GM12878 (cell line): Measurements from ENCODE around the gene PSMB7. TPM values are rescaled to one million over a fixed set of nuclear protein-coding genes. Genes with fewer than 3 reads are reported as not detected.

ENCODE experiments used
- ATAC-seq: fragments of 200-7000 bp; cut with Tn5 transposase; 3 replicates; pipeline ENCODE4 v1.9.1; 2020; ENCODE audit warnings: mild to moderate bottlenecking, moderate library complexity
- BruUV-seq: library from RNA; stranded (reverse); fragments of 400-500 nt; replicated peaks from 2 replicates; lab custom pipeline; 2021; lab: Mats Ljungman, UMichigan
- CTCF ChIA-PET: fragments of 300-600 bp; sonication (Branson Sonifier 250); formaldehyde crosslinking; extraction: SDS; loops from one replicate; lab custom pipeline; 2021; ENCODE audit warnings: inconsistent platforms; lab: Yijun Ruan, JAX
- POLR2A ChIA-PET: fragments of 350-600 bp; formaldehyde crosslinking; extraction: SDS; loops from one replicate; lab custom pipeline; 2021; ENCODE audit warnings: inconsistent platforms; lab: Charles Lee
- RAD21 ChIA-PET: fragments of 300-600 bp; sonication (Branson Sonifier 250); formaldehyde crosslinking; loops from one replicate; lab custom pipeline; 2023; ENCODE audit warnings: antibody characterized with exemption; ENCODE audit not compliant: unreplicated experiment; lab: Charles Lee
- SMC1A ChIA-PET: fragments of 300-600 bp; sonication (Branson Sonifier 250); formaldehyde crosslinking; loops from one replicate; lab custom pipeline; 2023; ENCODE audit not compliant: unreplicated experiment, uncharacterized antibody; lab: Charles Lee
- DNase-seq: peaks from one replicate; pipeline ENCODE4 v3.0.0-alpha.2; 2011; ENCODE audit warnings: low read depth, low spot score
- FAIRE-seq: peaks from 3 replicates; lab custom pipeline; 2011; peaks lifted over from hg19 to GRCh38; lab: Jason Lieb, UNC
- H2AFZ ChIP-seq: 2 replicates; pipeline ENCODE4 v1.6.0; 2011; ENCODE audit warnings: low read depth, low read length, control low read depth; ENCODE audit not compliant: control insufficient read depth
- H3K27ac ChIP-seq: 2 replicates; pipeline ENCODE4 v1.5.1; 2011; ENCODE audit warnings: control low read depth; ENCODE audit not compliant: control insufficient read depth, insufficient read depth
- H3K27me3 ChIP-seq, 2 experiments: replicated peaks in 1 of 2; 2 replicates each; pipeline versions ENCODE4 v1.6.0 to v1.6.1; 2011; ENCODE audit warnings: low read length in 1 of 2; ENCODE audit not compliant: control insufficient read depth in 2 of 2, insufficient read depth in 2 of 2
- H3K36me3 ChIP-seq, 2 experiments: 2 replicates each; pipeline ENCODE4 v1.5.1; 2011; ENCODE audit warnings: low read length in 1 of 2; ENCODE audit not compliant: control insufficient read depth in 2 of 2, insufficient read depth in 2 of 2
- H3K4me1 ChIP-seq: 2 replicates; pipeline ENCODE4 v1.6.1; 2011; ENCODE audit warnings: mild to moderate bottlenecking, low read length, moderate library complexity, mixed read lengths; ENCODE audit not compliant: control insufficient read depth, insufficient read depth
- H3K4me2 ChIP-seq: 2 replicates; pipeline ENCODE4 v1.6.0; 2011; ENCODE audit warnings: control low read depth; ENCODE audit not compliant: control insufficient read depth, insufficient read depth
- H3K4me3 ChIP-seq: fragments of 200-600 bp; sonication (generic); 2 replicates; pipeline ENCODE4 v1.5.1; 2016
- H3K79me2 ChIP-seq: 2 replicates; pipeline ENCODE4 v1.6.0; 2011; ENCODE audit warnings: low read length; ENCODE audit not compliant: control insufficient read depth, insufficient read depth
- H3K9ac ChIP-seq: 2 replicates; pipeline ENCODE4 v1.8.0; 2011; ENCODE audit warnings: low read length, control low read depth, mixed read lengths; ENCODE audit not compliant: control insufficient read depth, insufficient read depth
- H3K9me3 ChIP-seq: replicated peaks from 3 replicates; pipeline ENCODE4 v1.5.1; 2011; ENCODE audit warnings: mild to moderate bottlenecking, low read length; ENCODE audit not compliant: control insufficient read depth, insufficient read depth
- H4K20me1 ChIP-seq: 2 replicates; pipeline ENCODE4 v1.6.0; 2011; ENCODE audit not compliant: control insufficient read depth, insufficient read depth
- CHD4 ChIP-seq: fragments of 200-600 bp; sonication (generic); IDR thresholded peaks from 2 replicates; pipeline ENCODE4 v1.6.1; 2016; ENCODE audit warnings: mild to moderate bottlenecking
- ETV6 ChIP-seq, 2 experiments: fragments of 450-650 bp in 1 of 2; IDR thresholded peaks in 1 of 2; conservative IDR thresholded peaks in 1 of 2; 2 replicates each; pipeline ENCODE4 v1.6.1; 2014; ENCODE audit warnings: antibody characterized with exemption in 1 of 2, borderline replicate concordance in 1 of 2, low read depth in 1 of 2, mild to moderate bottlenecking in 1 of 2, moderate library complexity in 1 of 2
- NFIC ChIP-seq: IDR thresholded peaks from 2 replicates; pipeline ENCODE4 v1.6.1; 2012; ENCODE audit warnings: low read depth, mild to moderate bottlenecking, inconsistent platforms, low read length, moderate library complexity
- NFYB ChIP-seq: IDR thresholded peaks from 2 replicates; pipeline ENCODE4 v1.6.1; 2011; ENCODE audit warnings: low read depth, mild to moderate bottlenecking, low read length, improper control_type of control experiment, moderate library complexity; ENCODE audit not compliant: insufficient read depth
- REST ChIP-seq: IDR thresholded peaks from 2 replicates; pipeline ENCODE4 v1.6.1; 2012; ENCODE audit warnings: mild to moderate bottlenecking, low read depth, low read length
- TBL1XR1 ChIP-seq: IDR thresholded peaks from 2 replicates; pipeline ENCODE4 v1.6.1; 2012; ENCODE audit warnings: low read depth, low read length, improper control_type of control experiment
- WGBS: methylation state at CpG from one replicate; pipeline ENCODE4 v1.1.6; 2016; ENCODE audit warnings: low lambda C conversion rate; ENCODE audit not compliant: insufficient replicate concordance, insufficient coverage; ENCODE audit errors: missing lambda C conversion rate; 5-methylcytosine and 5-hydroxymethylcytosine counted together
- in situ Hi-C: fragments of 300-500 bp; cut with MboI; formaldehyde crosslinking; loops from 9 replicates; pipeline ENCODE4 v1.14.3; 2018; ENCODE audit warnings: mixed read lengths
- intact Hi-C: fragments of 100-400 bp; cut with micrococcal nuclease; formaldehyde crosslinking; loops from one replicate; pipeline ENCODE4 v1.14.2; 2022; ENCODE audit not compliant: unreplicated experiment
- polyA plus RNA-seq, 11 experiments: library from polyadenylated mRNA; depleted of rRNA in 4 of 11; unstranded in 6 of 11; stranded (reverse) in 5 of 11; fragments of >200 nt; fragmentation: Nextera tagmentation in 4 of 11; fragmentation: Illumina TruSeq in 1 of 11; extraction: Ambion mirVana in 4 of 11; extraction: Trizol in 1 of 11; gene quantifications; 1 replicate in 1 of 11; 2 replicates in 10 of 11; pipeline versions ENCODE4 v1.2.1 to v1.2.3, GENCODE V29; 2011 to 2016; ENCODE audit warnings: inconsistent platforms in 2 of 11, missing spikeins in 2 of 11, low read depth in 1 of 11
- total RNA-seq, 4 experiments: library from RNA; depleted of rRNA in 3 of 4; stranded (reverse); fragments of >200 nt in 3 of 4; fragmentation: Illumina TruSeq in 1 of 4; extraction: Trizol in 1 of 4; gene quantifications; 2 replicates each; pipeline versions ENCODE4 v1.2.1 to v1.2.3, GENCODE V29; 2013 to 2021

Gene PSMB7
- total and polyA plus RNA-seq, 10 of the 15 experiments (the other 5 are each of a cell fraction or from before 2014, with no cell fraction given) = 174 to 564 (median 268) TPM

- RAD21 ChIA-PET = no interaction called here
- Histone ChIP-seq H3K36me3 (peaks cover 2 to 10% of the 10 kb centered on the region in 2 experiments; a peak in 3 of 4 replicates), H3K27ac (no peak overlapping the region), H3K4me3 (no peak overlapping the region), H3K9ac (no peak overlapping the region), H3K27me3 (no peaks in the 10 kb centered on the region), H4K20me1 (no peaks in the 10 kb centered on the region; the same call in 1 of the 2 replicates), H2AFZ (no peak overlapping the region), H3K4me1 (no peaks in the 10 kb centered on the region; the same call in 1 of the 2 replicates), H3K4me2 (no peak overlapping the region), H3K9me3 (no peaks in the 10 kb centered on the region; the same call in 2 of the 3 replicates), H3K79me2 (peaks cover 4% of the 10 kb centered on the region)
- no TSS peak for BruUV-seq
- 87% methylated on average over 9 of the region's 9 CpGs for WGBS
- SMC1A ChIA-PET = interaction anchor here (0.6 kb wide), 1 partner anchor 82 kb away, joined by 3 read pairs; no protein-coding TSS in a partner anchor
- FAIRE-seq = no peak
- ATAC-seq = no peak
- TF ChIP-seq NFIC = no peak
- intact Hi-C loops = no loop called here
- in situ Hi-C loops = no loop called here
- DNase-seq = no peak
- POLR2A ChIA-PET = interaction anchor here (0.5 kb wide), 1 partner anchor 1323 kb away, joined by 3 read pairs; no protein-coding TSS in a partner anchor
- CTCF ChIA-PET = interaction anchor here (0.8 kb wide), 1 partner anchor 20 kb away, joined by 3 read pairs; no protein-coding TSS in a partner anchor
Measured at GRCh38 chr9:124370896-124371582, 44.2 kb downstream of the PSMB7 start.

- CTCF ChIA-PET = no interaction called here
- RAD21 ChIA-PET = no interaction called here
- Histone ChIP-seq H3K79me2 (peaks cover 4% of the 10 kb centered on the region), H2AFZ (no peak overlapping the region), H3K4me1 (no peaks in the 10 kb centered on the region; the same call in 1 of the 2 replicates), H3K36me3 (peaks cover 0 to 4% of the 10 kb centered on the region in 2 experiments; a peak in 1 of 4 replicates), H3K4me2 (no peak overlapping the region), H3K4me3 (no peak overlapping the region), H4K20me1 (no peaks in the 10 kb centered on the region; the same call in 1 of the 2 replicates), H3K9ac (no peak overlapping the region), H3K27me3 (no peaks in the 10 kb centered on the region), H3K27ac (no peak overlapping the region), H3K9me3 (no peaks in the 10 kb centered on the region)
- ATAC-seq (no peak), DNase-seq (no peak), FAIRE-seq (no peak)
- POLR2A ChIA-PET = no interaction called here
- 98% methylated on average over 9 of the region's 9 CpGs for WGBS
- intact Hi-C loops = no loop called here
- SMC1A ChIA-PET = interaction anchor here (1.6 kb wide), 1 partner anchor 17 kb away, joined by 3 read pairs; no protein-coding TSS in a partner anchor
- no TSS peak for BruUV-seq
- in situ Hi-C loops = no loop called here
- TF ChIP-seq CHD4 = no peak
- no peak for TF ChIP-seq ETV6 (conservative IDR thresholded peaks at IDR 0.05 in 1 of 2, IDR thresholded peaks at IDR 0.05 in 1 of 2; ENCODE audit: borderline replicate concordance in 1 of 2, low read depth in 1 of 2)
- no peak for TF ChIP-seq TBL1XR1
- no peak for TF ChIP-seq REST
- no peak for TF ChIP-seq NFYB
Measured at GRCh38 chr9:124369231-124369797, 45.9 kb downstream of the PSMB7 start.
